GM12891 (cell line): ENCODE data around the gene CDH4.

Experiments used
- DNase-seq: peaks from one replicate; pipeline ENCODE4 v3.0.0; 2011; ENCODE audit warnings: low spot score; ENCODE audit not compliant: insufficient read length
- FAIRE-seq: peaks from 2 replicates; lab custom pipeline; 2011; peaks lifted over from hg19 to GRCh38; lab: Jason Lieb, UNC
- PAX5 ChIP-seq: IDR thresholded peaks from 2 replicates; pipeline ENCODE4 v1.6.1; 2011; ENCODE audit warnings: low read length, moderate library complexity, mild to moderate bottlenecking; ENCODE audit not compliant: insufficient read depth, severe bottlenecking
- POLR2A ChIP-seq: IDR thresholded peaks from 2 replicates; pipeline ENCODE4 v1.6.1; 2011; ENCODE audit warnings: low read depth, low read length, control low read depth
- POLR2AphosphoS5 ChIP-seq: IDR thresholded peaks from 2 replicates; pipeline ENCODE4 v1.6.1; 2011; ENCODE audit warnings: low read depth, low read length, control low read depth
- POU2F2 ChIP-seq: IDR thresholded peaks from 2 replicates; pipeline ENCODE4 v1.6.1; 2011; ENCODE audit warnings: low read depth, mild to moderate bottlenecking, control low read depth, low read length, moderate library complexity
- SPI1 ChIP-seq: IDR thresholded peaks from 2 replicates; pipeline ENCODE4 v1.6.1; 2011; ENCODE audit warnings: low read depth, low read length, control low read depth
- TAF1 ChIP-seq: IDR thresholded peaks from 2 replicates; pipeline ENCODE4 v1.6.1; 2011; ENCODE audit warnings: low read depth, low read length, control low read depth

The CDH4 gene

GRCh38 chr20:61644378-61645076, 392.5 kb downstream of the CDH4 start:
- FAIRE-seq (no peak), DNase-seq (no peak)
- TF ChIP-seq TAF1 (no peak), PAX5 (no peak), POLR2A (no peak), POLR2AphosphoS5 (no peak), POU2F2 (no peak), SPI1 (no peak)

GRCh38 chr20:61645732-61646131, 393.7 kb downstream of the CDH4 start:
- FAIRE-seq, result no peak
- no peak for TF ChIP-seq SPI1
- TF ChIP-seq POLR2AphosphoS5, result no peak
- TF ChIP-seq PAX5, result no peak
- no peak for TF ChIP-seq TAF1
- TF ChIP-seq POLR2A, result no peak
- no peak for TF ChIP-seq POU2F2
- no peak for DNase-seq

- no peak for DNase-seq
- no peak for FAIRE-seq
- TF ChIP-seq TAF1 (no peak), POU2F2 (no peak), PAX5 (no peak), POLR2AphosphoS5 (no peak), POLR2A (no peak), SPI1 (no peak)
These were observed 394.4 kb downstream of the CDH4 start for GRCh38 chr20:61646453-61646852.

- no peak for FAIRE-seq
- DNase-seq, result no peak
- TF ChIP-seq POLR2A, result no peak
- no peak for TF ChIP-seq POU2F2
- TF ChIP-seq SPI1, result no peak
These were observed 394.9 kb downstream of the CDH4 start for GRCh38 chr20:61646986-61647385.

GRCh38 chr20:61647702-61648101, 395.6 kb downstream of the CDH4 start:
- DNase-seq, result no peak
- TF ChIP-seq PAX5 (no peak), POLR2A (no peak)
- FAIRE-seq, result no peak

- no peak for FAIRE-seq
- TF ChIP-seq POLR2A (no peak), PAX5 (no peak), TAF1 (no peak), POU2F2 (no peak), POLR2AphosphoS5 (no peak), SPI1 (no peak)
These were observed 397.2 kb downstream of the CDH4 start for GRCh38 chr20:61649105-61649859.

GRCh38 chr20:61649860-61650162, 397.8 kb downstream of the CDH4 start:
- TF ChIP-seq SPI1 (no peak), POLR2A (no peak), TAF1 (no peak), POLR2AphosphoS5 (no peak), PAX5 (no peak), POU2F2 (no peak)
- DNase-seq (no peak), FAIRE-seq (no peak)

More at GRCh38 chr20:61649105-61649859, 397.2 kb downstream of the CDH4 start:
- DNase-seq, result no peak

GRCh38 chr20:61650912-61651733, 399.1 kb downstream of the CDH4 start:
- FAIRE-seq (no peak), DNase-seq (no peak)
- TF ChIP-seq TAF1 (no peak), POLR2AphosphoS5 (no peak), POU2F2 (no peak), PAX5 (no peak), SPI1 (no peak), POLR2A (no peak)

- TF ChIP-seq POLR2AphosphoS5, result no peak
- TF ChIP-seq TAF1, result no peak
- TF ChIP-seq PAX5, result no peak
- TF ChIP-seq SPI1, result no peak
- TF ChIP-seq POU2F2, result no peak
- TF ChIP-seq POLR2A, result no peak
- DNase-seq (no peak), FAIRE-seq (no peak)
These were observed 400.1 kb downstream of the CDH4 start for GRCh38 chr20:61652146-61652545.

GRCh38 chr20:61654726-61655125, 402.7 kb downstream of the CDH4 start:
- no peak for FAIRE-seq
- no peak for DNase-seq
- no peak for TF ChIP-seq PAX5
- TF ChIP-seq TAF1, result no peak
- TF ChIP-seq POLR2AphosphoS5, result no peak
- no peak for TF ChIP-seq POU2F2
- TF ChIP-seq SPI1, result no peak
- TF ChIP-seq POLR2A, result no peak
